NCI-H187 (cell line): ENCODE results near the gene KLHL7.
"Not testable (repeated sequence)": the region's sequence is repeated elsewhere in the genome, so short reads cannot be mapped to it uniquely, and the experiment has no call there.

ENCODE experiments used
- DNase-seq, 2 experiments: peaks; one replicate each; lab custom pipeline; 2025; lab: John Stamatoyannopoulos, UW

KLHL7 gene

DNA sequence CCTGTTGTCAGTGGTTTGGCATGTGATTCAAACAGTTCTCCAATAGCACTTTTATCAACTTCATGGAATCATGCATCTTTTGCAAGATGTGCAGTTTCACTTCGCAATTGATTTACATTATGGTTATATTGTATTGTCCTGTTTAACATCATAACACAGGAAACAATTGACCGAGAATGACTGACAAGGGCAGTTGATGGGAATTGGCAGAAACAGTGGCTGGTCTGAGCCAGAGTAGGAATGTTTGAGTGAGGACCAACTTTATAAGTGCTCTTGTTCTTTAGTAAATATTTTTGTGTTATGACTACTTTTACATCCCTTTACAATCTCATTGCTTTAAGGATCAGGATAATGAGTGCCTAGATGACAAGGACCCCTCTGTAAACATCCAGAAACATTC, 2.2 kb downstream of the KLHL7 start:
- DNase-seq = no peak

GRCh38 chr7:23108995-23109394, 3.4 kb downstream of the KLHL7 start:
- DNase-seq = no peak

GRCh38 chr7:23109470-23109869, 3.9 kb downstream of the KLHL7 start:
- no peak for DNase-seq

DNA sequence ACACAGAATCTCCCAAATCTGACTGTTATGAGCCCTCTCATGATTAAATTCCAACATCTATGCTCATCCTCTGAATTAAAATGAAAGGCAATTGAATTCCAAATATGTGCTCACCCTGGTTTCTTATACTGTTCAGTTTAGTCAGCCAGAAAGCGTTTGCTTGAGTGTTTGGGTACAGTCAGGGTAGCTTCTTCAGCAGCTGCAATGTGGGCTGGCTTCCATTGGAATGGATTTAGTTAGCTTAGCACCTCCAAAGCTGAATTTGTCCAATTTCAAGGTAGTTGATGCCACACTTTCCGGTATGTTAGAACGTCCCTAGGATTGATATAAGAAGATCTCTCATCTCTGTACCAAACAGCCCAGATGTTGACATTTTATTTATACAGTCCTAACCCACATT, 9.3 kb downstream of the KLHL7 start:
- no peak for DNase-seq

DNA sequence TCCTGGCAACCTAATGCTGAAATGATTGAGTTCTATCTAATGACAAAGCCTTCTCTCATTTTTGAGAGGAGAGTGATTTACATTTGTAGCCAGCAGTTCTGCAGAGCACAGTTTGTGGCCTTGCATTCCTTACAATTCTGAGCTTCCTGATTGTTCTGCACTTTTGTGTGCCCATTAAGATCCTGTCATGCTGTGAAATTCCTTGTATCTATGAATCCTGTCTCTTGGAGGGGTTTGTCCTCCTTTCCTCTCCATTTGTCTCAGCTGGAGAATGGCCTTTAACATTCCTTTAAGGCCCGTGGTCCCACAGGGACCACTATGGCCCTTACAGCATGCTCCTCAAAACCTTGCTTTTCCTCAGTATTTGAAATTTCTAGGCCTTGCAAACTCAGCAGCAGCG, 10.4 kb downstream of the KLHL7 start:
- DNase-seq = no peak

- DNase-seq = no peak
Measured at GRCh38 chr7:23117841-23118240, 12.3 kb downstream of the KLHL7 start.

GRCh38 chr7:23120106-23120505, 14.5 kb downstream of the KLHL7 start:
- DNase-seq = no peak

DNA sequence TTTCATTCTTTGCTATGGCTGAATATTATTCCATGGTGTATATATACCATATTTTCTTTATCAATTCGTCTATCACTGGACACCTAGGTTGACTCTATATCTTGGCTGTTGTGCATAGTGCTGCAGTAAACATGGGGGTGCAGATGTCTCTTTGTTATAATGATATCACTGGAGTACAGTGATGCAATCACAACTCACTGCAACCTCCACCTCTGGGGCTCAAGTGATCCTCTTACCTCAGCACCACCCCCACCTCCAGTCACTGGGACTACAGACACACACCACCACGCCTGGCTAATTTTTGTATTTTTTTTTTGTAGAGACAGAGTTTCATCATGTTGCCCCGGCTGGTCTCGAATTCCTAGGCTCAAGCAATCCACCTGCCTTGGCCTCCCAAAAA, 15.6 kb downstream of the KLHL7 start:
- no peak for DNase-seq

DNA sequence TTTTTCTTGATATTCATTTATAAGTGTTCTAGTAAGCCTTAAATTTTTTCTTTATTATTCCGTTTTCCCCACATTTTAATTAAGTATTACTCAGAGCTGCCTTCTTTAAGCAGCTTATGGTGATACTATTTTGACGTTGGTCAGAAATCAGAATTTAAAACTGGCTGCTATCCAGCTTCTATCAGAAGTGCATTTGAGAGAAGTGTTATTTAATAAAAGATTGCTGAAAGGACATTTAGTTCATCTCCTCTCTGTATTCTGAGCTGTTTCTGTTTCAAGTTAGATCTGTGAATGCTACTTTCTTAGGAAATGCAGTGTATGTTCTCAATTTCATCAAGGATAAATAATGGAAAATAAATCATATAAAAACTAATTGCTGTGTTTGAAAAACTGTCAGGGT, 17.4 kb downstream of the KLHL7 start:
- no peak for DNase-seq

- no peak for DNase-seq
Measured at GRCh38 chr7:23123465-23123864, 17.9 kb downstream of the KLHL7 start.

DNA sequence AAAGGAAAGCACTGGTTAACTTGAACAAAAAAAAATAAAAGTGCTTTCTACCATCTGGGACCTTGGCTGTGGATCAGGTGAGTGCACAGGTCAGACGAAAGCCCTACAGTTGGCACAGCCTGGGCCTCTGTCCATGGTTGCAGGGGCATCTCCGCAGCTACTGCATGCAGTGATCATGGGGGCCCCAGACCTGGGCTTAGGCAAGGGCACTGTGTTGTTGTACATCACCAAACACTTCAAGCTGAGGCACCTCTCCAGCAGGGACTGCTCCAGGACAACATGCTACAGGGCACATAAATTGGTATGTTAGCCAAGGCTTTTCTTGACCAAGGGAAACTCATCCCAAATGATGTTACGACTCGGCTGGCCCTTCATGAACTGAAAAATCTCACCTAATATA, 23.5 kb downstream of the KLHL7 start:
- DNase-seq = no peak

DNA sequence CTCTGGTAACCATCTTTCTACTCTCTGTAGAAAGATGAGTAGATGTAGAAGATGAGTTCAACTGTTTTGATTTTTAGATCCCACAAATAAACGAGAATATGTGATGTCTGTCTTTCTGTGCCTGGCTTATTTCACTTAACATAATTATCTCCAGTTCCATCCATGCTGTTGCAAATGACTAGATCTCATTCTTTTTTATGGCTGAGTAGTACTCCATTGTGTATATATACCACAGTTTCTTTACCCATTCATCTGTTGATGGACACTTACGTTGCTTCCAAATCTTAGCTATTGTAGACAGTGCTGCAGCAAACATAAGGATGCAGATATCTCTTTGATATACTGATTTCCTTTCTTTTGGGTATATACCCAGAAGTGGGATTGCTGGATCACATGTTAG, 26.2 kb downstream of the KLHL7 start:
- not testable (repeated sequence) for DNase-seq

GRCh38 chr7:23133797-23134196, 28.2 kb downstream of the KLHL7 start:
- DNase-seq = no peak

GRCh38 chr7:23135755-23136154, 30.2 kb downstream of the KLHL7 start:
- no peak for DNase-seq

- DNase-seq = no peak
Measured at GRCh38 chr7:23136216-23136615, 30.6 kb downstream of the KLHL7 start.

DNA sequence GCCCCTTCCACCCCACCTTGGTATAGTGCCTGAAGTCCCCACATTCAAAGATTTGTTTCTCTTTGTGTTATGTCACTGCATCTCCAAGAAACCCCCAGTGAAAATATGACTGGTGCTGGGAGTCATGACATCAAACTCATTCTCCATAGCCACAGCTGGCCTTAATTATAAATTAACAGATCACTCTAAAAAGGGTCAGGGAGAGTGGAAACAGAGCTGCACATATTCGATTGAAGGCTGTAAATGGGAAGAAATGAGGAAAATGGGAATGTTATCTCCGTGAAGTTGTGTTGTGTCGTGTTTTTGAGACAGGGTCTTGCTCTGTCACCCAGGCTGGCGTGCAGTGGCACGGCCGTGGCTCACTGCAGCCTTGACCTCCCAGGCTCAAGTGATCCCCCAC, 52.1 kb downstream of the KLHL7 start:
- no peak for DNase-seq

DNA sequence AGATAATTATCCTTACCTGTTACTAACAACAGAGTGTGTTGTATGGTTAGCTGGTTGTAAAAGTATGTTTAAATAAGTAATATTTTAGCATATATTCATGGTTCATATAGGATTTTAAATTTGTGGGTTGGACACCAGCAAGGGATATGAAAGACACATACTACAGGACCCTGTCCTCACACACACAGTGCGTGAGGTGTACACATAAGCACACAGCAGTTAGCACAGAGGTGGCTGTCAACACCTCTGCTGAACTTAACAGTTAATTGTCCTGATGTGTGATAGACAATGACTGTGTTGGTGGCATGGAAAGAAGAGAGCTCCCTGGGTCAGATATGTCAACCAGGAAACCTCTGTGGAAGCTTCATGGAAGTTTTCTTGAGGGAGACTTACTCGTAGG, 53.0 kb downstream of the KLHL7 start:
- no peak for DNase-seq

DNA sequence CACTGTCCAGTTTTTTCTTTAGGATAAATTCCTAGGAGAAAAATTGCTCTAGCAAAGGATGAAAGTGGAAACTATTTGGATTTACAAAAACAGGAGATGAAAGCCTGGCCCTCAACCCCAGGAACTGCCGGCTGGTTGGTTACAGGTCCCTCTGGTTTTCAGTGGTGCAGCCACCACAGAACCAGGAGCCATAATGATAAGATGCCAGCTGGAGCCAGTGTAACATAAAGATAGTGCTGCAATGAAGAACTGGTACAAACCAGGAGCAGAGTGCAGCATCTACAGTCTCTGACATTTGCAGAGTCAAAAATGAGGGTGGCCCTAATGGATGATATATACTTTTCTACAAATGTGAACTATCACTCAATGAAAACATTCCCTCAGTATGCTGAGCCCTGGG, 55.9 kb downstream of the KLHL7 start:
- DNase-seq = no peak

DNA sequence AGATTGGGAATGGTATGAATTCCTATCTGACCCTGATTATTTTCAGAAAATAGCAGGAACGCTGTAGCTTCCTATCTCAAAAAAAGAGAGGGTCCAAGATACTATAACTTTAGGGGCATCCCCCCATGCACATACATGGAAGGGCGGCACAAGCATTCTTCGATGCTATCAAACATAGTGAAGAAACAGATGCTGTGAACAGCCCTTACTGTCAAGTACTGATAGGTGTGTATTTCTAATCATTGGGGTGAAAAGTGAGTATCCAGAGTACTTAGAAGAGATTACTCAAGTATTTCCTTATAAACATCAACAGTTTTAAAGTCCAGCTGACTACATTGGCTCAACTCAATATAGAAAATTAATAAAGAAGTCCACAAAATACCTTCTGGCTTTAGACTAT, 59.3 kb downstream of the KLHL7 start:
- no peak for DNase-seq

GRCh38 chr7:23165316-23165715, 59.7 kb downstream of the KLHL7 start:
- no peak for DNase-seq

GRCh38 chr7:23167691-23168090, 62.1 kb downstream of the KLHL7 start:
- DNase-seq = no peak

DNA sequence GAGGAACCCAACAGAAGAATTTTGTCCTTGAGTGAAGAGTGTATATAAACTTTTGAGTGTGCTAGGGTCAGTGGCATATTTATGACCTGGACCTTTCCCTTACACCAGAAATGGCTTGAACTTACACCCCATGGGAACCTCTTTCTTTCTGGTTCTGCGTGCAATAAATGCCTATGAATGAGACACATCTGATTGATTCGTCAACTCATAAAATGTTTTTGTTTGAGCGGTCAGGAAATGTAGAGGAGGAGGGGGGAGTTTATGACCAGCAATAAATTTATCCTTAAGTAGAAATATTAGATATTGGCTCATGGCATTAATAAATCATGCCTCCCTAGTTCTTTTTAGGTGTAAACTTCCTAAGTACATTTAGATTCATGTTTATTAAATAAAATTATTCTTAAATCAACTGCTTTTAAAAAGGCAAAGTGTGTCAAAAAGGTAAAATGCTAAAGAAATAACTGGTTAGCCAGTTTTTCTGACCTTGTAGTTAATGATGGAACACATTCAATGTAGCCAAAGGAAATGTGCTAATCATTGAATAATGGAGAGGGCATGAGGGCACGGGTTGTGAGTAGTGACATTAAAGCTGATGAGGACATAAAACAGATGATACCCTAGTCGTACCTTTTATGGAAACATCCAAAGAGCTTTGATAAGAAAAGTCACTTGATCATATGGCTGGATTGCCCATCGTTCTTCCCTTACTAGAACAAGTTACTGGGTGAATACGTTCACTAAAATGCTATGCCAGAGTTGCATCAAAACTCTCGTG, 62.7 kb downstream of the KLHL7 start:
- no peak for DNase-seq

GRCh38 chr7:23175938-23176337, 70.4 kb downstream of the KLHL7 start:
- DNase-seq = no peak
